ENCODE data around the gene PEF1. TPM values are rescaled to one million over a fixed set of nuclear protein-coding genes. Genes with fewer than 3 reads are reported as not detected.

PEF1 gene
- total RNA-seq, 1 experiment from 2014 or later: 62.2 TPM

- no peak for DNase-seq (ENCODE audit: low spot score)
These were observed 10.4 kb upstream of the PEF1 start for GRCh38 chr1:31655104-31655503.

GRCh38 chr1:31654474-31654776 is 9.7 kb upstream of the PEF1 start:
- DNase-seq (ENCODE audit: low spot score): no peak

- no peak for DNase-seq (ENCODE audit: low spot score)
These were observed 9.2 kb upstream of the PEF1 start for GRCh38 chr1:31653717-31654473.

GRCh38 chr1:31652891-31653499 is 8.3 kb upstream of the PEF1 start:
- DNase-seq (ENCODE audit: low spot score): no peak

- no peak for DNase-seq (ENCODE audit: low spot score)
These were observed 7.1 kb upstream of the PEF1 start for GRCh38 chr1:31651766-31652165.

GRCh38 chr1:31651089-31651420 is 6.4 kb upstream of the PEF1 start:
- DNase-seq (ENCODE audit: low spot score): no peak

- no peak for DNase-seq (ENCODE audit: low spot score)
These were observed 5.7 kb upstream of the PEF1 start for GRCh38 chr1:31650161-31651088.

GRCh38 chr1:31648641-31649357 is 4.1 kb upstream of the PEF1 start:
- DNase-seq (ENCODE audit: low spot score): no peak

GRCh38 chr1:31648190-31648589 is 3.5 kb upstream of the PEF1 start:
- no peak for DNase-seq (ENCODE audit: low spot score)

- DNase-seq (ENCODE audit: low spot score): no peak
These were observed 2.4 kb upstream of the PEF1 start for GRCh38 chr1:31647106-31647505.

GRCh38 chr1:31646259-31646960 is 1.7 kb upstream of the PEF1 start:
- no peak for DNase-seq (ENCODE audit: low spot score)

GRCh38 chr1:31645274-31645568 is 545 bp upstream of the PEF1 start:
- DNase-seq (ENCODE audit: low spot score): no peak

- no peak for DNase-seq (ENCODE audit: low spot score)
These were observed 608 bp downstream of the PEF1 start for GRCh38 chr1:31643976-31644559.

- DNase-seq (ENCODE audit: low spot score): no peak
These were observed 1.8 kb downstream of the PEF1 start for GRCh38 chr1:31642897-31643296.

GRCh38 chr1:31642366-31642765 is 2.3 kb downstream of the PEF1 start:
- no peak for DNase-seq (ENCODE audit: low spot score)

- no peak for DNase-seq (ENCODE audit: low spot score)
These were observed 3.7 kb downstream of the PEF1 start for GRCh38 chr1:31640964-31641363.

GRCh38 chr1:31640179-31640578 is 4.5 kb downstream of the PEF1 start:
- DNase-seq (ENCODE audit: low spot score): no peak

- DNase-seq (ENCODE audit: low spot score): no peak
These were observed 5.1 kb downstream of the PEF1 start for GRCh38 chr1:31639543-31639942.

- DNase-seq (ENCODE audit: low spot score): no peak
These were observed 6.6 kb downstream of the PEF1 start for GRCh38 chr1:31637915-31638673.

- no peak for DNase-seq (ENCODE audit: low spot score)
These were observed 11.6 kb downstream of the PEF1 start for GRCh38 chr1:31633117-31633516.

- DNase-seq (ENCODE audit: low spot score): no peak
These were observed 12.0 kb downstream of the PEF1 start for GRCh38 chr1:31632649-31633048.

Measured in A172 (cell line).